Heart left ventricle (tissue), 13 donors: ENCODE data around the gene C1S.

Source experiments
- POLR2A ChIP-seq, 2 donors: fragments of 450-650 bp; IDR thresholded peaks; one replicate each; pipeline ENCODE4 v1.6.1; 2017; ENCODE audit warnings: antibody characterized with exemption in 2 of 2, mild to moderate bottlenecking in 2 of 2, moderate library complexity in 2 of 2
- TF ChIP-seq, protein P1 (sequence below), 12 donors: fragments of 200-600 bp; sonication (generic) in 4 of 12; IDR thresholded peaks; one replicate each; pipeline versions ENCODE4 v1.5.0 to v1.8.0; 2018 to 2022; ENCODE audit warnings: antibody characterized with exemption in 12 of 12, mild to moderate bottlenecking in 5 of 12
- donor health status: ischemic (EF 13 %, LVEDD 7.1; RV severe dilation, severe dysfunction).
- donor health status: DM: no; HTN: yes; CAD: no.
- donor health status: DM: no; HTN: no; CAD: no.
- donor health status: ischemic (EF 25% LVEDD 6.9; RV normal size, moderate dysfunction).
- donor health status: ischemic (EF 25% LVEDD 5.7; RV mildly dilated, moderate dysfunction).
- donor health status: ischemic (EF 35%, LVEDD 5.7; RV mildly dilated, moderate dysfunction).
- donor health status: nonischemic (EF 11% LVEDD 7.7; RV severe dilation, severe dysfunction).
- donor health status: DM: yes; HTN: yes; CAD: no.
- donor health status: PGD.
- donor health status: ischemic (EF 29% LVEDD 5.4; RV normal size, mild dysfunction).
- donor health status: nonischemic (EF 23%, LVEDD 6.1; RV moderate dilation, normal function).

- TF ChIP-seq, protein P1, sequence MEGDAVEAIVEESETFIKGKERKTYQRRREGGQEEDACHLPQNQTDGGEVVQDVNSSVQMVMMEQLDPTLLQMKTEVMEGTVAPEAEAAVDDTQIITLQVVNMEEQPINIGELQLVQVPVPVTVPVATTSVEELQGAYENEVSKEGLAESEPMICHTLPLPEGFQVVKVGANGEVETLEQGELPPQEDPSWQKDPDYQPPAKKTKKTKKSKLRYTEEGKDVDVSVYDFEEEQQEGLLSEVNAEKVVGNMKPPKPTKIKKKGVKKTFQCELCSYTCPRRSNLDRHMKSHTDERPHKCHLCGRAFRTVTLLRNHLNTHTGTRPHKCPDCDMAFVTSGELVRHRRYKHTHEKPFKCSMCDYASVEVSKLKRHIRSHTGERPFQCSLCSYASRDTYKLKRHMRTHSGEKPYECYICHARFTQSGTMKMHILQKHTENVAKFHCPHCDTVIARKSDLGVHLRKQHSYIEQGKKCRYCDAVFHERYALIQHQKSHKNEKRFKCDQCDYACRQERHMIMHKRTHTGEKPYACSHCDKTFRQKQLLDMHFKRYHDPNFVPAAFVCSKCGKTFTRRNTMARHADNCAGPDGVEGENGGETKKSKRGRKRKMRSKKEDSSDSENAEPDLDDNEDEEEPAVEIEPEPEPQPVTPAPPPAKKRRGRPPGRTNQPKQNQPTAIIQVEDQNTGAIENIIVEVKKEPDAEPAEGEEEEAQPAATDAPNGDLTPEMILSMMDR (IDR thresholded peaks at IDR 0.05), result no peak
- TF ChIP-seq POLR2A (IDR thresholded peaks at IDR 0.05), result no peak
These were observed 14.6 kb upstream of the C1S start for GRCh38 chr12:7045913-7046312.
